BE2C (cell line): ENCODE measurements around the gene DYSF.

Experiments used
- DNase-seq: peaks from one replicate; pipeline ENCODE4 v3.0.0-alpha.2; 2020
- H3K27me3 ChIP-seq: fragments of 250-450 bp; sonication (Bioruptor Pico); 2 replicates; pipeline ENCODE4 v1.5.1; 2020; ENCODE audit warnings: mild to moderate bottlenecking
- H3K36me3 ChIP-seq: fragments of 250-450 bp; sonication (Bioruptor Pico); 2 replicates; pipeline ENCODE4 v1.5.1; 2020; ENCODE audit warnings: mild to moderate bottlenecking
- H3K4me1 ChIP-seq: fragments of 250-450 bp; sonication (Bioruptor Pico); 2 replicates; pipeline ENCODE4 v1.5.1; 2020
- H3K4me3 ChIP-seq: 2 replicates; pipeline ENCODE4 v1.5.1; 2011; ENCODE audit warnings: low read depth, low read length
- H3K9me3 ChIP-seq: fragments of 250-450 bp; sonication (Bioruptor Pico); 2 replicates; pipeline ENCODE4 v1.5.1; 2020
- TF ChIP-seq, protein P1 (sequence below): IDR thresholded peaks from 2 replicates; pipeline ENCODE4 v1.5.1; 2012; ENCODE audit warnings: mild to moderate bottlenecking, low read depth, low read length

Gene DYSF

DNA sequence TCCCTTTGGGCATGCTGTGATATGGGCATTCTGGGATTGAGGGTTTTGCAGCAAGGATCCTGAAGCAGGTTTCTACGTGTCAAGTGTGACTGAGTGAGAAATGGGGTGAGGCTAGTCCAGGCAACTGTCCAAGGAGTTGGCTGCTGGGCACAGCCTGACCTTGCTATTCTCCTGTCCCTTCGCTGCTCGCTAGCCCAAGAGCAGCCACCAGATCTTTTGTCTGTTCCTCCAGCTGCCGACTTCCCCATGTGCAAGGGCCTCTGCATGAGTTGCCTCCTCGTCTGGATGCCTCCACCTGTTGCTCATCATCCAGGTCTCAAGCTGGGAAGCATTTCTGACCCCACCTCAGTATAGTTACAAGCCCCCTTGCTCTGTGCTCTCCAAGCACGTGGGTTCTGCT is 71.1 kb downstream of the DYSF start:
- Histone ChIP-seq H3K36me3 (no peaks in the 10 kb centered on the region), H3K27me3 (no peaks in the 10 kb centered on the region), H3K9me3 (no peaks in the 10 kb centered on the region), H3K4me3 (no peak overlapping the region), H3K4me1 (no peaks in the 10 kb centered on the region)
- no peak for DNase-seq
- TF ChIP-seq, protein P1, sequence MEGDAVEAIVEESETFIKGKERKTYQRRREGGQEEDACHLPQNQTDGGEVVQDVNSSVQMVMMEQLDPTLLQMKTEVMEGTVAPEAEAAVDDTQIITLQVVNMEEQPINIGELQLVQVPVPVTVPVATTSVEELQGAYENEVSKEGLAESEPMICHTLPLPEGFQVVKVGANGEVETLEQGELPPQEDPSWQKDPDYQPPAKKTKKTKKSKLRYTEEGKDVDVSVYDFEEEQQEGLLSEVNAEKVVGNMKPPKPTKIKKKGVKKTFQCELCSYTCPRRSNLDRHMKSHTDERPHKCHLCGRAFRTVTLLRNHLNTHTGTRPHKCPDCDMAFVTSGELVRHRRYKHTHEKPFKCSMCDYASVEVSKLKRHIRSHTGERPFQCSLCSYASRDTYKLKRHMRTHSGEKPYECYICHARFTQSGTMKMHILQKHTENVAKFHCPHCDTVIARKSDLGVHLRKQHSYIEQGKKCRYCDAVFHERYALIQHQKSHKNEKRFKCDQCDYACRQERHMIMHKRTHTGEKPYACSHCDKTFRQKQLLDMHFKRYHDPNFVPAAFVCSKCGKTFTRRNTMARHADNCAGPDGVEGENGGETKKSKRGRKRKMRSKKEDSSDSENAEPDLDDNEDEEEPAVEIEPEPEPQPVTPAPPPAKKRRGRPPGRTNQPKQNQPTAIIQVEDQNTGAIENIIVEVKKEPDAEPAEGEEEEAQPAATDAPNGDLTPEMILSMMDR = no peak

- Histone ChIP-seq H3K27me3 (no peaks in the 10 kb centered on the region), H3K4me3 (no peak overlapping the region), H3K36me3 (no peaks in the 10 kb centered on the region), H3K9me3 (no peaks in the 10 kb centered on the region), H3K4me1 (no peaks in the 10 kb centered on the region)
- TF ChIP-seq, protein P1 = no peak
- DNase-seq = no peak
Measured at GRCh38 chr2:71526141-71526540, 72.8 kb downstream of the DYSF start.

- no peak overlapping the region for H3K4me3 ChIP-seq
- TF ChIP-seq, protein P1 = no peak
- no peaks in the 10 kb centered on the region for H3K27me3 ChIP-seq
- H3K4me1 ChIP-seq = no peaks in the 10 kb centered on the region
- no peaks in the 10 kb centered on the region for H3K9me3 ChIP-seq
- no peaks in the 10 kb centered on the region for H3K36me3 ChIP-seq
- no peak for DNase-seq
Measured at GRCh38 chr2:71526975-71527374, 73.6 kb downstream of the DYSF start.

DNA sequence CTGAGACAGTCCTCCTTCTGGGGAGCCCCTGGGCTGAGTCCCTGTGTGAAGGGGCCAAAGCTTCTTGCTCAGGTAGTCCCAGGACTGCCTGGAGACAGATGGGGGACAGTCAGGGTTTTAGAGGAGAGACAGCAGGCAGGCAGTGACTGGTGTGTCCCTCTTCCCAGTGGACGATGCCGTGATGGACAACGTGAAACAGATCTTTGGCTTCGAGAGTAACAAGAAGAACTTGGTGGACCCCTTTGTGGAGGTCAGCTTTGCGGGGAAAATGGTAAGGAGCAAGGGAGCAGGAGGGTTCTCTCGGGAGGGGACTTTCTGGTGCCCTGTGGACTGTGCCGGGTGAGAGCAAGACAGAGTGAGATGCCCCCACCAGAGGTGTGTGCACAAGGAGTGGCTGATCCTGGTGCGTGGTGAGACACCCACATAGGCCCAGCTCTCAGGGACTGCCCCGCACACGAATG is 74.8 kb downstream of the DYSF start:
- DNase-seq = no peak
- TF ChIP-seq, protein P1 = no peak
- H3K27me3 ChIP-seq = no peaks in the 10 kb centered on the region
- H3K4me1 ChIP-seq = no peaks in the 10 kb centered on the region
- H3K9me3 ChIP-seq = no peaks in the 10 kb centered on the region
- no peaks in the 10 kb centered on the region for H3K36me3 ChIP-seq
- no peak overlapping the region for H3K4me3 ChIP-seq

DNA sequence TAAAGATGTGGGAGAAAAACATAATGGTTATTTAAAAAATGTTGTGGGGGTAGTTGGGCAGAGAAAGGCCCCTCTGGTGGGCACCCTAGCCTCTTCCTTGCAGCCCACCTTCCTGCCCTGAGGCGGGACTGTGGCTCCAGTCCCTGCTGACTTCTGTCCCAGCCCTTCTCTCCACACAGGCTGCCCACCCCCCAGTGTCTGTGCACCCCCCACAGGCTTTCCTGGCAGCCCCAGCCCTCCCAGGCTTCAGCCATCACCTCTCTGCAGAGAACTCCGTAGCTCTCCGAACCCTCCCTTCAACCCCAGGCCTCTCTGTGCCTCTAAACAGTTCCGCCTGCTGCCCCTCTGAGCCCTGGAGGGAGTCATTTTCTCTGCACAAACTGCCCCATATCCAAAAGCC is 75.4 kb downstream of the DYSF start:
- Histone ChIP-seq H3K27me3 (no peaks in the 10 kb centered on the region), H3K4me1 (no peaks in the 10 kb centered on the region), H3K9me3 (no peaks in the 10 kb centered on the region), H3K36me3 (no peaks in the 10 kb centered on the region), H3K4me3 (no peak overlapping the region)
- no peak for DNase-seq
- TF ChIP-seq, protein P1 = no peak

DNA sequence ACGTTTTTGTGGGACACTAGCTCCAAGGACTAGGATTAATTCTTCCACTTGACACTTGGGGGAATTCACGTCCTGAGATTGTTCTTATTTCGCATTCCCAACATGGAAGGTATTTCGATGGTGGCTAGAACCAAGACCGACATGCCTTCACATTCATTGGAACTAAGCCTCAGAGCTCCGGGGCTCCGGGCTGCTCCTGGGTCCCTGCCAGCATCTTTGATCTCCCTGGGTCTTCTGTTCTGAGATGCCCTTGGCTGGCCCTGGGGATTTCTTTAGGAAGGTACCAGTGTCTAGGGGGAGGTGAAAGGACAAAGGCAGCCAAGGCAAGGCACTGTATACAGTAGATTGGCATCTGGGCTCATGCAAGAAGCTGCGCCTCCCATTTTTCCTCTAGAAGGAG is 76.8 kb downstream of the DYSF start:
- Histone ChIP-seq H3K36me3 (no peaks in the 10 kb centered on the region), H3K27me3 (no peaks in the 10 kb centered on the region), H3K9me3 (no peaks in the 10 kb centered on the region), H3K4me1 (no peaks in the 10 kb centered on the region), H3K4me3 (no peak overlapping the region)
- TF ChIP-seq, protein P1 = no peak
- DNase-seq = no peak
